Measurements from ENCODE around the gene PAQR7. TPM values are rescaled to one million over a fixed set of nuclear protein-coding genes. Genes with fewer than 3 reads are reported as not detected.

Gene PAQR7
- total RNA-seq, 4 donors from 2014 or later, result 2.3 to 5.3 (median 3.8) TPM

GRCh38 chr1:25820247-25821111 lies 55.0 kb downstream of the PAQR7 start:
- TF ChIP-seq CTCF (IDR thresholded peaks at IDR 0.05; ENCODE audit: low read depth), result no peak

- TF ChIP-seq CTCF (IDR thresholded peaks at IDR 0.05; ENCODE audit: low read depth), result no peak
Measured at GRCh38 chr1:25819491-25820246, 55.8 kb downstream of the PAQR7 start, which contains the start of gene MTFR1L. MTFR1L (plus strand) TSS chr1:25819954; CDS start chr1:25823105, 3,151 bp downstream.

GRCh38 chr1:25818569-25818968 lies 56.9 kb downstream of the PAQR7 start:
- no peak for TF ChIP-seq CTCF (IDR thresholded peaks at IDR 0.05; ENCODE audit: low read depth)

GRCh38 chr1:25817840-25818501 lies 57.5 kb downstream of the PAQR7 start:
- no peak for TF ChIP-seq CTCF (IDR thresholded peaks at IDR 0.05; ENCODE audit: low read depth)

GRCh38 chr1:25816112-25816718 lies 59.3 kb downstream of the PAQR7 start:
- TF ChIP-seq CTCF (IDR thresholded peaks at IDR 0.05; ENCODE audit: low read depth), result no peak

- no peak for TF ChIP-seq CTCF (IDR thresholded peaks at IDR 0.05; ENCODE audit: low read depth)
Measured at GRCh38 chr1:25815208-25816111, 60.0 kb downstream of the PAQR7 start.

Measured in subcutaneous adipose tissue (tissue), 4 donors.